B cell (primary cell): ENCODE data around the gene ANKS1B.

Source experiments
- EZH2 ChIP-seq: IDR thresholded peaks from 2 replicates; pipeline ENCODE4 v1.6.1; 2012; ENCODE audit warnings: borderline replicate concordance, low read depth, mild to moderate bottlenecking, moderate library complexity, low read length; ENCODE audit not compliant: insufficient read depth, poor library complexity, severe bottlenecking
- TF ChIP-seq, protein P1 (sequence below): fragments of 200-600 bp; IDR thresholded peaks from one replicate; pipeline ENCODE4 v1.8.0; 2022; ENCODE audit warnings: antibody characterized with exemption, mild to moderate bottlenecking

DNA sequence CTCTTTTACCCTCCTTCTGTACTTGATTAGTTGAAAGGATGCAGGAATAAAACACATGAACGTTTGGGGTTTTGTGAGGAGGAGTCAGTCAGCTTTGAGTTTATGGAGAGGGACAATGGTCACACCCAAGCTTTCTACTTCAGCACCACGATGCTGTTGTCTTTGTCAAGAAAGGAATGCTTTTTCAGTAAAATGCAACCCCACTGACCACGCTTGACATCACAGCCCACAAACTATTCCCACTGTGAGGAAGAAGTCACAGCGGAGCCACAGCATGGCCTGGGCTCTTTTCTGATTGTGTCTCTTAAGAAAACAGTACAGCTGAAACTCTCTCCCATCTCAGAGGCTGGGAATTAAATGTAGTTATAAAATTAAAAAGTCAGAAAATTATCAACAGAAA, 1204.5 kb downstream of the ANKS1B start:
- TF ChIP-seq, protein P1, sequence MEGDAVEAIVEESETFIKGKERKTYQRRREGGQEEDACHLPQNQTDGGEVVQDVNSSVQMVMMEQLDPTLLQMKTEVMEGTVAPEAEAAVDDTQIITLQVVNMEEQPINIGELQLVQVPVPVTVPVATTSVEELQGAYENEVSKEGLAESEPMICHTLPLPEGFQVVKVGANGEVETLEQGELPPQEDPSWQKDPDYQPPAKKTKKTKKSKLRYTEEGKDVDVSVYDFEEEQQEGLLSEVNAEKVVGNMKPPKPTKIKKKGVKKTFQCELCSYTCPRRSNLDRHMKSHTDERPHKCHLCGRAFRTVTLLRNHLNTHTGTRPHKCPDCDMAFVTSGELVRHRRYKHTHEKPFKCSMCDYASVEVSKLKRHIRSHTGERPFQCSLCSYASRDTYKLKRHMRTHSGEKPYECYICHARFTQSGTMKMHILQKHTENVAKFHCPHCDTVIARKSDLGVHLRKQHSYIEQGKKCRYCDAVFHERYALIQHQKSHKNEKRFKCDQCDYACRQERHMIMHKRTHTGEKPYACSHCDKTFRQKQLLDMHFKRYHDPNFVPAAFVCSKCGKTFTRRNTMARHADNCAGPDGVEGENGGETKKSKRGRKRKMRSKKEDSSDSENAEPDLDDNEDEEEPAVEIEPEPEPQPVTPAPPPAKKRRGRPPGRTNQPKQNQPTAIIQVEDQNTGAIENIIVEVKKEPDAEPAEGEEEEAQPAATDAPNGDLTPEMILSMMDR: no peak
- no peak for TF ChIP-seq EZH2
